Mesenchymal stem cell (in vitro differentiated cells and primary cell): Measurements from ENCODE around the gene MACROH2A1.

Source experiments
- DNase-seq: peaks from one replicate; pipeline ENCODE4 v3.0.0-alpha.2; 2013
- H2AFZ ChIP-seq: one replicate; pipeline ENCODE4 v1.6.1; 2013; ENCODE audit warnings: low read depth, mild to moderate bottlenecking, control low read depth, inconsistent platforms, low read length, moderate library complexity
- H2AK5ac ChIP-seq: 2 replicates; pipeline ENCODE4 v1.6.1; 2013; ENCODE audit warnings: low read length, moderate library complexity, mild to moderate bottlenecking, inconsistent platforms; ENCODE audit not compliant: severe bottlenecking
- H2BK120ac ChIP-seq: one replicate; pipeline ENCODE4 v1.6.1; 2013; ENCODE audit warnings: low read depth, mild to moderate bottlenecking, inconsistent platforms, low read length, moderate library complexity
- H2BK12ac ChIP-seq, 2 experiments: one replicate each; pipeline ENCODE4 v1.6.1; 2013; ENCODE audit warnings: inconsistent platforms in 2 of 2, low read length in 2 of 2, mild to moderate bottlenecking in 2 of 2, moderate library complexity in 2 of 2, control low read depth in 1 of 2
- H2BK15ac ChIP-seq: one replicate; pipeline ENCODE4 v1.6.1; 2013; ENCODE audit warnings: mild to moderate bottlenecking, low read depth, inconsistent platforms; ENCODE audit not compliant: poor library complexity, severe bottlenecking
- H2BK5ac ChIP-seq: 2 replicates; pipeline ENCODE4 v1.6.1; 2013; ENCODE audit warnings: low read depth, mild to moderate bottlenecking, low read length, control low read depth, inconsistent platforms; ENCODE audit not compliant: poor library complexity, severe bottlenecking
- H3K14ac ChIP-seq, 2 experiments: one replicate each; pipeline ENCODE4 v1.6.1; 2013; ENCODE audit warnings: inconsistent platforms in 2 of 2, low read length in 2 of 2, control low read depth in 1 of 2, mild to moderate bottlenecking in 1 of 2, moderate library complexity in 1 of 2
- H3K18ac ChIP-seq, 2 experiments: one replicate each; pipeline ENCODE4 v1.6.1; 2013; ENCODE audit warnings: inconsistent platforms in 2 of 2, low read length in 2 of 2, control low read depth in 1 of 2, low read depth in 1 of 2, mild to moderate bottlenecking in 1 of 2
- H3K23ac ChIP-seq, 2 experiments: one replicate each; pipeline ENCODE4 v1.6.1; 2013; ENCODE audit warnings: inconsistent platforms in 2 of 2, low read length in 2 of 2, mild to moderate bottlenecking in 2 of 2, moderate library complexity in 2 of 2, control low read depth in 1 of 2
- H3K27ac ChIP-seq: 2 replicates; pipeline ENCODE4 v1.5.1; 2013; ENCODE audit warnings: mild to moderate bottlenecking, moderate library complexity, low read length, control low read depth, inconsistent platforms; ENCODE audit not compliant: poor library complexity, severe bottlenecking
- H3K27me3 ChIP-seq, 2 experiments: 2 replicates each; pipeline versions ENCODE4 v1.6.1 to v1.7.0; 2013; ENCODE audit warnings: low read length in 2 of 2, mild to moderate bottlenecking in 2 of 2, moderate library complexity in 2 of 2, control low read depth in 1 of 2, inconsistent platforms in 1 of 2; ENCODE audit not compliant: control insufficient read depth in 1 of 2, insufficient read depth in 1 of 2
- H3K36me3 ChIP-seq, 2 experiments: 2 replicates each; pipeline versions ENCODE4 v1.6.1 to v1.7.0; 2013; ENCODE audit warnings: low read length in 2 of 2, control low read depth in 1 of 2, inconsistent platforms in 1 of 2, low read depth in 1 of 2, mild to moderate bottlenecking in 1 of 2; ENCODE audit not compliant: insufficient read depth in 2 of 2, control insufficient read depth in 1 of 2
- H3K4ac ChIP-seq, 2 experiments: one replicate each; pipeline ENCODE4 v1.6.1; 2013; ENCODE audit warnings: inconsistent platforms in 2 of 2, low read length in 2 of 2, mild to moderate bottlenecking in 2 of 2, moderate library complexity in 2 of 2, control low read depth in 1 of 2, low read depth in 1 of 2
- H3K4me1 ChIP-seq: 2 replicates; pipeline ENCODE4 v1.6.1; 2013; ENCODE audit warnings: low read depth, low read length, control low read depth; ENCODE audit not compliant: control insufficient read depth, insufficient read depth
- H3K4me2 ChIP-seq: 2 replicates; pipeline ENCODE4 v1.6.1; 2013; ENCODE audit warnings: low read length, mild to moderate bottlenecking, inconsistent platforms; ENCODE audit not compliant: poor library complexity, severe bottlenecking
- H3K4me3 ChIP-seq, 2 experiments: 2 replicates each; pipeline versions ENCODE4 v1.5.1 to v1.7.0; 2013; ENCODE audit warnings: low read length in 2 of 2, mild to moderate bottlenecking in 2 of 2, control low read depth in 1 of 2, low read depth in 1 of 2; ENCODE audit not compliant: insufficient read depth in 1 of 2
- H3K79me1 ChIP-seq: replicated peaks from 2 replicates; pipeline ENCODE4 v1.6.1; 2013; ENCODE audit warnings: mild to moderate bottlenecking, control low read depth, low read length, inconsistent platforms; ENCODE audit not compliant: poor library complexity, severe bottlenecking
- H3K9ac ChIP-seq: 2 replicates; pipeline ENCODE4 v1.7.0; 2013; ENCODE audit warnings: mild to moderate bottlenecking, low read length, moderate library complexity
- H3K9me3 ChIP-seq: 2 replicates; pipeline ENCODE4 v1.7.0; 2013; ENCODE audit warnings: mild to moderate bottlenecking, low read length; ENCODE audit not compliant: control insufficient read depth
- H4K8ac ChIP-seq: one replicate; pipeline ENCODE4 v1.6.1; 2013; ENCODE audit warnings: inconsistent platforms, mild to moderate bottlenecking, low read length, moderate library complexity
- H4K91ac ChIP-seq: one replicate; pipeline ENCODE4 v1.6.1; 2013; ENCODE audit warnings: mild to moderate bottlenecking, low read length, inconsistent platforms
- WGBS: methylation state at CpG from one replicate; pipeline ENCODE4 v1.1.7; 2013; ENCODE audit warnings: mixed read lengths; 5-methylcytosine and 5-hydroxymethylcytosine counted together

MACROH2A1 gene

DNA sequence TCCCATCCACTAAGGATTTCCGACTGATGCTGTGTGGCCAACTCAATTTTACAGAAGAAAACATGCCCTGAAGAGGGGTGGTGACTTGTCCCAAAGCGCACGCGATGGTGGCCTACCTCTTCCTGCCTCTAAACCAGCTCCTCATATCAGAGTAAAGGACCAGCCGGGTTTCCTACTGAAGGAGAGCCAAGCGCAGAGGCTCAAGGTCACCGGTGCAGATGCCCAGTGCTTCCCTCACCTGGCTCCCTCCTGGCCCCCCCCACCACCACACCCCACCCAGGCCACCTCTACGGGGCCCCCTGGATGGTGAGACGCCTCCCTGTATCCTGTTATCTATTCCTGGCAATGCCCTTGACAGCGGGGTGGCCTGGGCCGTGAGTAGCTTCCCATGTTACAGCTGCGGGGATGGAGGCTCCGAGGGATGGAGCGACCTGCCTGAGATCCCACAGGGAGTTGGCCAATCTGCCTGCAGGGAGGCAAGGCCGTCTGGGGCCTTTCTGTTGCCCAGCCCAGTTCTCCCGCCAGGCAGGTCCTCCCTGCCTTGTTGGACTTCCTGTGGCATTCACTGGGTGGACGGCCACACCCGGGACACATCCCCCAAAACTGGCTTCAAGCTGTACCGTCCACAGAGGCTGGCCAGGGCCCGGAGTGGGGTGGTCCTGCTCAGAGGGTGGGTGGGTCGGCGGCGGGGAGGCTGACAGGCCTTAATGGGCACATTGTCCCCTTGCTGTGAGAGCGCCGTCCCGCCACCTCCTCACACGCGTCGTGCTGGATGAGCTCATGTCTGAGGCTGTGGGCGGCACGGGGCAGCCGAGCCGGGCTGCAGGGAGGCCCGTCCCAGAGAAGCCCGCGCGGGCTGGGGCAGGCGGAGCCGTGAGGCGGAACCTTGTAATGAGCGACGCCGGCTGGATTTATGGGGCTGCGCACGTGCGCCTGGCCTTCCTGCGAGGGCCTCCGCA is 72.5 kb downstream of the MACROH2A1 start:
- Histone ChIP-seq H2AFZ (no peak overlapping the region), H2BK15ac (no peak overlapping the region), H3K4ac (no peak overlapping the region), H4K91ac (no peak overlapping the region), H4K8ac (no peak overlapping the region), H3K4me2 (no peak overlapping the region), H2AK5ac (no peak overlapping the region), H3K79me1 (no peaks in the 10 kb centered on the region), H3K9me3 (no peaks in the 10 kb centered on the region), H3K4me3 (no peak overlapping the region), H2BK120ac (no peak overlapping the region), H2BK12ac (no peak overlapping the region), H3K27ac (no peak overlapping the region), H3K4me1 (no peaks in the 10 kb centered on the region), H3K36me3 (peaks cover 9 to 19% of the 10 kb centered on the region in 2 experiments), H3K27me3 (peaks cover 0 to 11% of the 10 kb centered on the region in 2 experiments), H3K18ac (no peak overlapping the region), H3K14ac (no peak overlapping the region), H2BK5ac (no peak overlapping the region), H3K9ac (no peak overlapping the region), H3K23ac (no peak overlapping the region)
- no peak for DNase-seq
- 92% methylated on average over 48 of the region's 48 CpGs for WGBS

DNA sequence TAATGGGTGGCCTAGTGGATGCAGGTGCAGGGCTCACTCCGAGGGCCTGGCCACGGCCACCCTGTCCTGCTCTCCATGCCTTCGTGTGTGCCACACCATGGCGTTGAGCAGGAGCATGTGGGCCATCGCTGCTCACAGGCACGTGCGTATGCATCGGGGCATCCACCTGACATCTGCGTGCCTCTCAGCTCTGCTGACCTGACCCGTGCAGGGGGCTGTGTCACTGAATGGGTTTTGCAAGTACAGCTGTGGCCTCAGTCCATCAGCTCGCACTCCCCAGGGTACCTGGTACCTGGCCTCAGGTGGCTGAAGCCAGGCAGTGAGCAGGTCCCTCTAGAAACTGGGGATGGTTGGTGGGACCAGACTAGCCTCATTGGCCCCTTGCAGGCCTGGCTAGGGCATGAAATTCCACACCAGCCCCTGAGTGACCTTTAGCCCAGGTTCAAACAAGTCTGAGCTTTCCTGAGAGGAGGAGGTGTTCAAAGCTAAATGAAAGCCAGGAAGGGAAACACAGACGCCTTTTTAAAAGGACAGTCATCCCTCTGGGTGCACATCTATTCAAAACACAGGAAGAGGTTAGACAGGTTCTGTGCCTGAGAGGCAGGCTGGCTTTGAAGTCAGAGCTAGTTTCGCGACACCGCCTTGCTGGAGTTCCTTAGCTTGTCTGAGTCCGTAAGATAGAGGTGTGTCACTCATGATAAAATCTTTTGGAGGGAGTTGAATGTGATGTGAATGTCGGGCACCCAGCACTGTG is 74.0 kb downstream of the MACROH2A1 start:
- H3K4ac ChIP-seq, result no peak overlapping the region
- no peak overlapping the region for H2BK5ac ChIP-seq
- H2AFZ ChIP-seq, result no peak overlapping the region
- H3K23ac ChIP-seq, result no peak overlapping the region
- H3K79me1 ChIP-seq, result no peaks in the 10 kb centered on the region
- no peak overlapping the region for H2BK12ac ChIP-seq
- no peak overlapping the region for H4K91ac ChIP-seq
- peaks cover 2% of the 10 kb centered on the region for H3K4me1 ChIP-seq
- H3K18ac ChIP-seq, result no peak overlapping the region
- H2AK5ac ChIP-seq, result no peak overlapping the region
- H3K27ac ChIP-seq, result no peak overlapping the region
- H3K27me3 ChIP-seq, result peaks cover 0 to 14% of the 10 kb centered on the region in 2 experiments
- no peak overlapping the region for H3K14ac ChIP-seq
- H3K4me2 ChIP-seq, result no peak overlapping the region
- H2BK120ac ChIP-seq, result no peak overlapping the region
- DNase-seq, result no peak
- H3K36me3 ChIP-seq, result peaks cover 0 to 9% of the 10 kb centered on the region in 2 experiments
- no peak overlapping the region for H2BK15ac ChIP-seq
- no peak overlapping the region for H3K4me3 ChIP-seq
- H3K9me3 ChIP-seq, result no peaks in the 10 kb centered on the region
- WGBS, result 91% methylated on average over 17 of the region's 17 CpGs
- H3K9ac ChIP-seq, result no peak overlapping the region
- no peak overlapping the region for H4K8ac ChIP-seq

DNA sequence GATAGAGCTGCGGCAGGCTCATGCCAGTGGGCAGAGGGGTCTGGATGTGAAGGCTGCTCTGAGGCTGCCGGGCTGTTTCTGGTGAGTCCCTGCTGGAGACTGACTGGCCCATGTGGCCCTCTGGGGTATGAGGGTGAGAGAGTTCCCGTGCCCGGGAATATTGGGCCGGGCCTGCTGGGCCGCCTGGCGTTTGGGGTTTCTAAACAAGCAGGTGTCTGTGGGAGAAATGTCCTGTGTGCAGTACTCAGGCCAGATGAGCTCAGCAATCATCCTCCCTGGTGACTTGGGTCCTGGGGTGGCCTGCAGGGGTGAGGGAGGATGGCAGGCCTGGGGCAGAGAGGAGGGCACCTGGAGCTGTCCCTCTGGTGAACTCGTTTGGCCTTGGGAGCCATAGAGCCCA is 74.9 kb downstream of the MACROH2A1 start:
- no peak overlapping the region for H3K4me3 ChIP-seq
- no peak overlapping the region for H2BK120ac ChIP-seq
- H3K9me3 ChIP-seq, result no peaks in the 10 kb centered on the region
- H3K18ac ChIP-seq, result no peak overlapping the region
- no peak overlapping the region for H3K9ac ChIP-seq
- peak overlapping the region in 1 of 2 experiments; percentile 9 for H3K14ac ChIP-seq
- WGBS, result 97% methylated on average over 8 of the region's 8 CpGs
- H3K23ac ChIP-seq, result no peak overlapping the region
- no peak overlapping the region for H4K91ac ChIP-seq
- H3K27ac ChIP-seq, result no peak overlapping the region
- H3K4me1 ChIP-seq, result peaks cover 5% of the 10 kb centered on the region
- no peak overlapping the region for H3K4me2 ChIP-seq
- no peak overlapping the region for H2BK12ac ChIP-seq
- H2AK5ac ChIP-seq, result no peak overlapping the region
- no peak overlapping the region for H2AFZ ChIP-seq
- no peaks in the 10 kb centered on the region for H3K36me3 ChIP-seq
- DNase-seq, result no peak
- H3K4ac ChIP-seq, result no peak overlapping the region
- no peak overlapping the region for H4K8ac ChIP-seq
- peak overlapping the region; percentile 20 for H2BK15ac ChIP-seq
- H2BK5ac ChIP-seq, result no peak overlapping the region
- peaks cover 0 to 14% of the 10 kb centered on the region in 2 experiments for H3K27me3 ChIP-seq
- no peaks in the 10 kb centered on the region for H3K79me1 ChIP-seq

DNA sequence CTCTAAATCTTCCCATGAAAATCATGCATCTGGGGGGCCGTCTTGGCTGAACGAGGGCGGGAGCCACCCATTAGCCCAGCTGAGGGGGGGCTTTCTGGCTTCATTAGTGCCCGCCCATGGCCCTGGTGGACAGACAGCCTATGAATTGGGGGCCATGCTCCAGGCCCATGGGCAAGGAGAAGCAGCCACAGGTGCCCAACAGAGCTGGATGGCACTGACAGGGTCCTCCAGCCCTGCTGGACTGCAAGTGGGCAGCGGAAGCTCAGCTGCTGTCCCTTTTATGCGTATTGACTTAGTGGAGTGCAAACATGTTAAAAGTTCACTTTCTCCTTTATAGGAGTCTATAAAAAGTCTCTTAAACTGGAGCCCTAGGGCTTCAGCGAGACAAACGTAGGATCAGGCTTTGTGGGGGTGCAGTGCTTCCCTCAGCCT is 75.3 kb downstream of the MACROH2A1 start:
- H2BK5ac ChIP-seq, result no peak overlapping the region
- H2BK12ac ChIP-seq, result peak overlapping the region in 1 of 2 experiments; percentile 49
- no peak overlapping the region for H2AFZ ChIP-seq
- no peaks in the 10 kb centered on the region for H3K36me3 ChIP-seq
- DNase-seq, result no peak
- no peak overlapping the region for H3K14ac ChIP-seq
- no peaks in the 10 kb centered on the region for H3K79me1 ChIP-seq
- no peaks in the 10 kb centered on the region for H3K9me3 ChIP-seq
- H3K4me2 ChIP-seq, result no peak overlapping the region
- 89% methylated on average over 8 of the region's 8 CpGs for WGBS
- H3K23ac ChIP-seq, result no peak overlapping the region
- H2AK5ac ChIP-seq, result no peak overlapping the region
- peaks cover 0 to 14% of the 10 kb centered on the region in 2 experiments for H3K27me3 ChIP-seq
- no peak overlapping the region for H2BK15ac ChIP-seq
- H3K4me3 ChIP-seq, result no peak overlapping the region
- no peak overlapping the region for H2BK120ac ChIP-seq
- H3K9ac ChIP-seq, result no peak overlapping the region
- no peak overlapping the region for H4K8ac ChIP-seq
- no peak overlapping the region for H4K91ac ChIP-seq
- peaks cover 5% of the 10 kb centered on the region for H3K4me1 ChIP-seq
- H3K18ac ChIP-seq, result no peak overlapping the region
- no peak overlapping the region for H3K27ac ChIP-seq
- no peak overlapping the region for H3K4ac ChIP-seq
